ENCODE measurements around the gene RARA.

The RARA gene

GRCh38 chr17:40309031-40309948 lies at the start of gene RARA:
Gene RARA (plus strand): TSS chr17:40309180. CDS start chr17:40331219, 22,039 bp downstream.
- no peak for DNase-seq (ENCODE audit: low read depth in 2 of 3, low spot score in 1 of 3)

DNA sequence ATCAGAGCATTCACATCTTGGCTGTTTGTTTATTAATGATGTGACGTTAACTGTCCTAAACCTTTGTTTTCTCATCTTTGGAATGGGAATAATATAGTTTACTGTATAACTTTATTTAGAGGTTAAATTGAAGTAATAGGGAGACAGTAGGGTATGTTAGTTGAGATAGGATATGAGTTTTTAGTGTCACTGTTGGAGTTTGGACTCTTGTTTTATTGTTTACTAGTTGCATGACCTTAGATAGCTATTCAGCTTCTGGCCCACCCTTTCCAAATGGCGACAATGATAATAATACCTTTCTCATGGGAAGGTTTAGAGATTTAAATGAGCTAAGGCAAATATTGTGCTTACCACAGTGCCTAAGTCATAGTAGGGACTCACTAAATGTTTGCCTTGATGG lies 49.5 kb upstream of the RARA start:
- no peak for DNase-seq (ENCODE audit: low read depth in 2 of 3, low spot score in 1 of 3)

DNA sequence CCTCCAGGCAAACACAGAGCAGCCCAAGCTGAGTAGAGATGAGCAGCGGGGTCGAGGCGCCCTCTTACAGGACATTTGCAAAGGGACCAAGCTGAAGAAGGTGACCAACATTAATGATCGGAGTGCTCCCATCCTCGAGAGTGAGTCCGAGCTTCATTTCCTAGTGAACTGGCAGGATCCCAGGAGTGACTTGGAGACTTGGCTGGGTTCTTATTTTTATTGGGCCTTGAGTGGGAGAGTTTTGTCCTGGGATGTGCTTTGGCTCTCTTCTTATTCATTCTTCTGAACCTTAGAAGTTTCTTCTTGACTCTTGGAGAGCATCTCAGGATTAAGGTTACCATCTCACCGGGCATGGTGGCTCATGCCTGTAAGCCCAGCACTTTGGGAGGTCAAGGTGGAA lies 48.5 kb upstream of the RARA start:
- no peak for DNase-seq (ENCODE audit: low read depth in 2 of 3, low spot score in 1 of 3)

DNA sequence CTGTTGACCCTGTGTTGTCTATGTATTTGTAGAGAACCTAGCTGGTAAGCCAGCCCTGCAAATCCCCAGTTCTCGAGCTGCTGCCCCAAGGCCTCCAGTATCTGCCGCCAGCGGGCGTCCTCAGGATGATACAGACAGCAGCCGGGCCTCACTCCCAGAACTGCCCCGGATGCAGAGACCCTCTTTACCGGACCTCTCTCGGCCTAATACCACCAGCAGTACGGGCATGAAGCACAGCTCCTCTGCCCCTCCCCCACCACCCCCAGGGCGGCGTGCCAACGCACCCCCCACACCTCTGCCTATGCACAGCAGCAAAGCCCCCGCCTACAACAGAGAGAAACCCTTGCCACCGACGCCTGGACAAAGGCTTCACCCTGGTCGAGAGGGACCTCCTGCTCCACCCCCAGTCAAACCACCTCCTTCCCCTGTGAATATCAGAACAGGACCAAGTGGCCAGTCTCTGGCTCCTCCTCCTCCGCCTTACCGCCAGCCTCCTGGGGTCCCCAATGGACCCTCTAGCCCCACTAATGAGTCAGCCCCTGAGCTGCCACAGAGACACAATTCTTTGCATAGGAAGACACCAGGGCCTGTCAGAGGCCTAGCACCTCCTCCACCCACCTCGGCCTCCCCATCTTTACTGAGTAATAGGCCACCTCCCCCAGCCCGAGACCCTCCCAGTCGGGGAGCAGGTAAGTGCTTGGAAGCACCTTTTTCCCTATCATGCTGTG lies 44.4 kb upstream of the RARA start:
- no peak for DNase-seq (ENCODE audit: low read depth in 2 of 3, low spot score in 1 of 3)

DNA sequence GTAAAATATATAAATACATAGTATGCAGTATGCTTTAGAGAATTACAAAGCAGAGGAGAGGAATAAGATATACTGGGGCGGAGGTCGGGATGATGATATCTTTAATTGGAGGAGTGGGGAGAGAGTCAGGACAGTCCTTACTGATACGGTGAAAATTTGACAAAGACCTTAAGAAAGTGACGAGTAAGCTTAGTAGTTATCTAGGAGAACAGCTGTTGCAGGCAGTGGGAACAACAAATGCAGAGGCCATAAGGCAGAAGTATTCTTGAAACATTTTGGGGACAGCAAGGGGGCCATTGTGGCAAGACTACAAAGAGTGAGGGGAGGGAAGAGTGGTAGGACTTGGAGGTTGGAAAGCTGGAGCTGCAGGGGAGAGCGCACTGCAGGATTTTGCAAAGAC lies 43.6 kb upstream of the RARA start:
- DNase-seq (ENCODE audit: low read depth in 2 of 3, low spot score in 1 of 3) = no peak

- DNase-seq (ENCODE audit: low read depth in 2 of 3, low spot score in 1 of 3) = no peak
Measured at GRCh38 chr17:40266882-40267281, 42.1 kb upstream of the RARA start.

- no peak for DNase-seq (ENCODE audit: low read depth in 2 of 3, low spot score in 1 of 3)
Measured at GRCh38 chr17:40268141-40268712, 40.8 kb upstream of the RARA start.

- no peak for DNase-seq (ENCODE audit: low read depth in 2 of 3, low spot score in 1 of 3)
Measured at GRCh38 chr17:40278414-40278813, 30.6 kb upstream of the RARA start.

GRCh38 chr17:40279402-40279801 lies 29.6 kb upstream of the RARA start:
- no peak for DNase-seq (ENCODE audit: low read depth in 2 of 3, low spot score in 1 of 3)

- DNase-seq (ENCODE audit: low read depth in 2 of 3, low spot score in 1 of 3) = no peak
Measured at GRCh38 chr17:40281663-40282062, 27.3 kb upstream of the RARA start.

GRCh38 chr17:40283662-40284061 lies 25.3 kb upstream of the RARA start:
- DNase-seq (ENCODE audit: low read depth in 2 of 3, low spot score in 1 of 3) = peak in 1 of 3 donors; percentile 53

- no peak for DNase-seq (ENCODE audit: low read depth in 2 of 3, low spot score in 1 of 3)
Measured at GRCh38 chr17:40284085-40284713, 24.8 kb upstream of the RARA start.

GRCh38 chr17:40286473-40286872 lies 22.5 kb upstream of the RARA start:
- DNase-seq (ENCODE audit: low read depth in 2 of 3, low spot score in 1 of 3) = no peak

DNA sequence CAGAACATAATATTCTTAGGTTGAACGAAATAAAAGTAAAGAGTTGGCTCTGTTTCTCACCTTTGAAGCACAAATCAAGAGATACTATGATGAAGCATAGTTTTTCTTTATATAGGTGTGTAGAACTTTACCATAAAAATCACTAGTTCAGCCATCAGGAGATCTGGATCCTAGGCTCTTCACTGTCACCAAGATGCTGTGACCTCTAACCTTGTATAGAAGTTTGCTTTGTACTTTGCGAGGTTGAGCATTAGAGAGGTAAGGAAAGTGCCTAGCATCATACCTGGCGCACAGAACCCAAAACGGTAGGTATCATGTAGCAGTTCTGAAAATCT lies 21.9 kb upstream of the RARA start:
- no peak for DNase-seq (ENCODE audit: low read depth in 2 of 3, low spot score in 1 of 3)

DNA sequence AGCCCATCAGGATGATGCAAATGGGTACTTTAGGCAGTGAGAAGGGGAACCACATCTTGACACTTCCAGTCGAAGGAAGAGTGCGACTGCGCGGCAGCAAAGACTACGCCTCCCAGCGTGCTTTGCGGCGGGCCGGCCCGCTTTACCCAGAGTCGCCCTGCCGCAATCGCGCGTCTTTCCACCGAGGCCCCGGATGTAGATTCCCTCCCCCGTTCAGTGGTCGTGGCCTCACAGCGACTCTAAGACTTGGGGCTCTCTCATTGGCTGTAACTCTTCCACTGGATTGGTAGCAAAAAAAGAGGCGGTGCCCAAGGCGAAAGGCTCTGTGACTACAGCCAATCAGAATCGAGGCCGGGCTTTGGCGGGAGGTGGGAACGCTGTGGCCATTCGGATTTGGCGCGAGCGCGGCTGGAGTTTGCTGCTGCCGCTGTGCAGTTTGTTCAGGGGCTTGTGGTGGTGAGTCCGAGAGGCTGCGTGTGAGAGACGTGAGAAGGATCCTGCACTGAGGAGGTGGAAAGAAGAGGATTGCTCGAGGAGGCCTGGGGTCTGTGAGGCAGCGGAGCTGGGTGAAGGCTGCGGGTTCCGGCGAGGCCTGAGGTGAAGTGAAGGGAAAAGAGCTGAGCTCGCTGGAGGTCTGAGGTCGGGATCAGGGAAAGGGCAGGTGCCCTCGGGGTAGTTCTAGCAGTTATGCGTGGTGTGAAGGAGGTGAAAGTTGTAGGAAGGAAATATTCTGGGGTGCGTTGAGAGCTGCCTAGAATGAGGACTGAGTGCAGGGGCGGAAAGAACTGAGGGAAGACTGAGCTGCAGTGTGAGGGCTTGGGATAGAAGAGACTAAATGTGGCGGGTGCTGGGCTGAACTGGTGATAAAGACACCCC lies 21.2 kb upstream of the RARA start, which contains the start of gene CDC6:
Gene CDC6 (plus strand): TSS at position 386 of the 876 bp plus-strand sequence. CDS start 1,542 bp downstream, outside the sequence.
- DNase-seq (ENCODE audit: low read depth in 2 of 3, low spot score in 1 of 3) = peak; percentile 97 to 98 (median 98)

GRCh38 chr17:40290629-40291280 lies 18.2 kb upstream of the RARA start:
- peak in 1 of 3 donors; percentile 48 for DNase-seq (ENCODE audit: low read depth in 2 of 3, low spot score in 1 of 3)

- DNase-seq (ENCODE audit: low read depth in 2 of 3, low spot score in 1 of 3) = no peak
Measured at GRCh38 chr17:40291281-40291664, 17.7 kb upstream of the RARA start.

DNA sequence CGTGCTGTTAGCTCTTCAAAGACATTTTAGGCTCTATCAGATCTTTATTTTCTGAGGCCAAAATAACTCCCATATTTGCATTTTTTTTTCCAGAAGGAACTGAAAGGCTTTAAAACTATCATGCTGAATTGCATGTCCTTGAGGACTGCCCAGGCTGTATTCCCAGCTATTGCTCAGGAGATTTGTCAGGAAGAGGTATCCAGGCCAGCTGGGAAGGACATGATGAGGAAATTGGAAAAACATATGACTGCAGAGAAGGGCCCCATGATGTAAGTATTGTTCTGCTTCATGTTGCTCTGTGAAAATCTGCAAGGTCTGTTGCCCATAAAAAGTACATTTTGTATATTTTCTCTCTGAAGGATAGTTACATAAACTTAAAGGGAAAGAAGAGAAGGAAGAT lies 15.6 kb upstream of the RARA start:
- no peak for DNase-seq (ENCODE audit: low read depth in 2 of 3, low spot score in 1 of 3)

- no peak for DNase-seq (ENCODE audit: low read depth in 2 of 3, low spot score in 1 of 3)
Measured at GRCh38 chr17:40295488-40296436, 13.2 kb upstream of the RARA start.

Data from stimulated activated CD4-positive, alpha-beta T cell treated with anti-CD3 and anti-CD28 coated beads, Interleukin-12 subunit alpha, Interleukin-12 subunit beta, amount 100 ng/mL, for 48 hours (primary cell).